ENCODE results near the gene GALNT9.
"Not testable (repeated sequence)": the region's sequence is repeated elsewhere in the genome, so short reads cannot be mapped to it uniquely, and the experiment has no call there.

The GALNT9 gene

GRCh38 chr12:132358241-132359225 lies 29.1 kb upstream of the GALNT9 start:
- DNase-seq = not testable (repeated sequence)

GRCh38 chr12:132357623-132358186 lies 28.3 kb upstream of the GALNT9 start:
- no peak for DNase-seq

- DNase-seq = no peak
Observed at GRCh38 chr12:132356691-132357622, 27.6 kb upstream of the GALNT9 start.

GRCh38 chr12:132355742-132356681 lies 26.6 kb upstream of the GALNT9 start:
- DNase-seq = no peak

GRCh38 chr12:132354982-132355680 lies 25.7 kb upstream of the GALNT9 start:
- no peak for DNase-seq

- DNase-seq = no peak
Observed at GRCh38 chr12:132354211-132354981, 25.0 kb upstream of the GALNT9 start.

GRCh38 chr12:132353811-132354210 lies 24.4 kb upstream of the GALNT9 start:
- DNase-seq = no peak

GRCh38 chr12:132352896-132353800 lies 23.8 kb upstream of the GALNT9 start:
- no peak for DNase-seq

- DNase-seq = no peak
Observed at GRCh38 chr12:132351751-132352495, 22.5 kb upstream of the GALNT9 start.

- no peak for DNase-seq
Observed at GRCh38 chr12:132349501-132350131, 20.2 kb upstream of the GALNT9 start.

GRCh38 chr12:132348176-132348575 lies 18.8 kb upstream of the GALNT9 start:
- DNase-seq = no peak

- no peak for DNase-seq
Observed at GRCh38 chr12:132347176-132347855, 17.9 kb upstream of the GALNT9 start.

GRCh38 chr12:132346471-132347175 lies 17.2 kb upstream of the GALNT9 start:
- DNase-seq = no peak

GRCh38 chr12:132345561-132346200 lies 16.3 kb upstream of the GALNT9 start:
- no peak for DNase-seq

GRCh38 chr12:132345126-132345525 lies 15.7 kb upstream of the GALNT9 start:
- no peak for DNase-seq

GRCh38 chr12:132344601-132345000 lies 15.2 kb upstream of the GALNT9 start:
- no peak for DNase-seq

All from CD4-positive, alpha-beta T cell treated with Interleukin-15 for 1 hour (primary cell).